ENCODE results near the gene RNASE8. TPM values are rescaled to one million over a fixed set of nuclear protein-coding genes. Genes with fewer than 3 reads are reported as not detected.

RNASE8 gene
- total RNA-seq, 1 donor: not detected

- no peak overlapping the region for H3K4me3 ChIP-seq (ENCODE audit: low read depth, low read length)
- TF ChIP-seq, protein P1, sequence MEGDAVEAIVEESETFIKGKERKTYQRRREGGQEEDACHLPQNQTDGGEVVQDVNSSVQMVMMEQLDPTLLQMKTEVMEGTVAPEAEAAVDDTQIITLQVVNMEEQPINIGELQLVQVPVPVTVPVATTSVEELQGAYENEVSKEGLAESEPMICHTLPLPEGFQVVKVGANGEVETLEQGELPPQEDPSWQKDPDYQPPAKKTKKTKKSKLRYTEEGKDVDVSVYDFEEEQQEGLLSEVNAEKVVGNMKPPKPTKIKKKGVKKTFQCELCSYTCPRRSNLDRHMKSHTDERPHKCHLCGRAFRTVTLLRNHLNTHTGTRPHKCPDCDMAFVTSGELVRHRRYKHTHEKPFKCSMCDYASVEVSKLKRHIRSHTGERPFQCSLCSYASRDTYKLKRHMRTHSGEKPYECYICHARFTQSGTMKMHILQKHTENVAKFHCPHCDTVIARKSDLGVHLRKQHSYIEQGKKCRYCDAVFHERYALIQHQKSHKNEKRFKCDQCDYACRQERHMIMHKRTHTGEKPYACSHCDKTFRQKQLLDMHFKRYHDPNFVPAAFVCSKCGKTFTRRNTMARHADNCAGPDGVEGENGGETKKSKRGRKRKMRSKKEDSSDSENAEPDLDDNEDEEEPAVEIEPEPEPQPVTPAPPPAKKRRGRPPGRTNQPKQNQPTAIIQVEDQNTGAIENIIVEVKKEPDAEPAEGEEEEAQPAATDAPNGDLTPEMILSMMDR (IDR thresholded peaks at IDR 0.05; ENCODE audit: insufficient read depth, low read length): peak; percentile 95
- DNase-seq (ENCODE audit: low read depth): peak; percentile 77
Measured at GRCh38 chr14:21106498-21107282, 49.1 kb downstream of the RNASE8 start.

DNA sequence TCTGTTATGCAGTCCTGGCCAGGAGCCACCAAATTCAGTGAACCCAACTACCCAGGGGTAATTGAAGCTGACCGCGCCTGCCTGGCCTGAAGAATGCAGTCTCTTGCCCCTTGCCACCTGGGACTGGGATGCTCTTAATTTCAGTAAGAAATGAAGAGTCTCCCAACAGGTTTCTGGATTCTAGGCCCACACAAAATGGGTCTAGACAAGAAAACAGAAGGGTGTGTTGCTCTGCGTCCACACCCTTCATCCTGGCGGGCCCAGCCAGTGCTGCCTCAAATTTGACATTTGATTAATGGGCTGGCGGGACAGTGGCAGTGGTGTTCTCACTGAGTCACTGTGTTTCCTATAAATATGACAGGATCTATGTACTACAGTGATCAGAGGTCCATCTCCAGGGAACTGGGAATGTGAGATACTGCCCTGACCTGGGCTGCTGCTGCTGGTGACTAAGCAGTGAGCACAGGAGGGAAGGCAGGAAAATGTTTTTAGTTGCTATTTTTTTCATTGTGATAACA is 49.7 kb downstream of the RNASE8 start:
- DNase-seq (ENCODE audit: low read depth): peak; percentile 48
- TF ChIP-seq, protein P1 (IDR thresholded peaks at IDR 0.05; ENCODE audit: insufficient read depth, low read length): no peak
- H3K4me3 ChIP-seq (ENCODE audit: low read depth, low read length): no peak overlapping the region

Other genes with a start within 250 kb of the RNASE8 start
- gene RNASE3, start 166.4 kb upstream of the RNASE8 start, total RNA-seq (ENCODE audit: low replicate concordance): not detected in 2 replicates
- not detected in 2 replicates for gene RNASE2, start 102.3 kb upstream of the RNASE8 start, total RNA-seq (ENCODE audit: low replicate concordance)
- 17.3 and 44.2 TPM in 2 replicates for gene METTL17, start 67.8 kb upstream of the RNASE8 start, total RNA-seq (ENCODE audit: low replicate concordance)
- gene SLC39A2, start 58.5 kb upstream of the RNASE8 start, total RNA-seq (ENCODE audit: low replicate concordance): 0.18 TPM in 1 of 2 replicates, not detected in the other
- gene NDRG2, start 32.8 kb upstream of the RNASE8 start, total RNA-seq (ENCODE audit: low replicate concordance): 1.8 and 10.5 TPM in 2 replicates
- not detected in 2 replicates for gene TPPP2, start 27.6 kb upstream of the RNASE8 start, total RNA-seq (ENCODE audit: low replicate concordance)
- gene RNASE13, start 23.0 kb upstream of the RNASE8 start, total RNA-seq (ENCODE audit: low replicate concordance): not detected in 2 replicates
- gene RNASE7, start 15.5 kb upstream of the RNASE8 start, total RNA-seq (ENCODE audit: low replicate concordance): not detected in 2 replicates
- 47.4 and 71.9 TPM in 2 replicates for gene ARHGEF40, start 12.5 kb downstream of the RNASE8 start, total RNA-seq (ENCODE audit: low replicate concordance)
- 5.9 and 22.4 TPM in 2 replicates for gene ZNF219, start 40.8 kb downstream of the RNASE8 start, total RNA-seq (ENCODE audit: low replicate concordance)
- 0.27 TPM in 1 of 2 replicates, not detected in the other for gene TMEM253, start 43.2 kb downstream of the RNASE8 start, total RNA-seq (ENCODE audit: low replicate concordance)
- 0.08 TPM in 1 of 2 replicates, not detected in the other for gene OR5AU1, start 98.2 kb downstream of the RNASE8 start, total RNA-seq (ENCODE audit: low replicate concordance)
- gene HNRNPC, start 211.6 kb downstream of the RNASE8 start, total RNA-seq (ENCODE audit: low replicate concordance): 458 and 913 TPM in 2 replicates
- gene RPGRIP1, start 222.3 kb downstream of the RNASE8 start, total RNA-seq (ENCODE audit: low replicate concordance): not detected in 2 replicates

Measured in fibroblast of the aortic adventitia (primary cell).